ENCODE data around the gene FOSL1.

DNA sequence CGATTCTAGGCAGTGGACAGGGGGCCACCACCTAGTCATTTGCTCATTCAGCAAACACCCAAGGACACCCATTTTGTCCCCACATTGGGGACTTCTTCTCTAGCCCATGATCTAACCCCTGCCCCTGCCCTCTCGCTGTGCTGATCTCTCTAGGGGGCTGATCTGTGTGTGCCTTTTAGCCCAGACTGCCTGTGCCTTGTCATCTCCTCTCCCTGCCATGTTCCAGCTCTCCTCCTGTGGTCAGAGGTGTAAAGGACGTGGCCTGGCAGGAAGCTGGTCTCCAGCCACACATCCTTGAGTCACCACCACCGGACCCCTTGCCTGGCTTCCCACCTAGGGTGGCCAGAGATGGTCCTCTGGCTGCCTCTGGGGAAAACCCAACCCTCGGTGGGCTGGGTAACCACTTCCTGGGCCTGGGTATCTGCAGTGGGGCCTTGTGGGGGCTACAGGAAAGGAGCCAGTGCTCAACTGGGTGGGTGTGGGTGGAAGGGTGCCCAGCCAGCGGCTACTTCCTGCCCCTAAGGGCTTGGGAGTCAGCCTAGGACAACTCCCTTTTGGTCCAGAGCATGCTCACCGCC lies 19.3 kb downstream of the FOSL1 start:
- TF ChIP-seq, protein P1, sequence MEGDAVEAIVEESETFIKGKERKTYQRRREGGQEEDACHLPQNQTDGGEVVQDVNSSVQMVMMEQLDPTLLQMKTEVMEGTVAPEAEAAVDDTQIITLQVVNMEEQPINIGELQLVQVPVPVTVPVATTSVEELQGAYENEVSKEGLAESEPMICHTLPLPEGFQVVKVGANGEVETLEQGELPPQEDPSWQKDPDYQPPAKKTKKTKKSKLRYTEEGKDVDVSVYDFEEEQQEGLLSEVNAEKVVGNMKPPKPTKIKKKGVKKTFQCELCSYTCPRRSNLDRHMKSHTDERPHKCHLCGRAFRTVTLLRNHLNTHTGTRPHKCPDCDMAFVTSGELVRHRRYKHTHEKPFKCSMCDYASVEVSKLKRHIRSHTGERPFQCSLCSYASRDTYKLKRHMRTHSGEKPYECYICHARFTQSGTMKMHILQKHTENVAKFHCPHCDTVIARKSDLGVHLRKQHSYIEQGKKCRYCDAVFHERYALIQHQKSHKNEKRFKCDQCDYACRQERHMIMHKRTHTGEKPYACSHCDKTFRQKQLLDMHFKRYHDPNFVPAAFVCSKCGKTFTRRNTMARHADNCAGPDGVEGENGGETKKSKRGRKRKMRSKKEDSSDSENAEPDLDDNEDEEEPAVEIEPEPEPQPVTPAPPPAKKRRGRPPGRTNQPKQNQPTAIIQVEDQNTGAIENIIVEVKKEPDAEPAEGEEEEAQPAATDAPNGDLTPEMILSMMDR (IDR thresholded peaks at IDR 0.05) = no peak
- no peak for TF ChIP-seq POLR2A (IDR thresholded peaks at IDR 0.05)
- TF ChIP-seq EP300 (IDR thresholded peaks at IDR 0.05) = no peak

All from tibial nerve (tissue), 4 donors.